ENCODE data around the gene ERVFRD-1. TPM values are rescaled to one million over a fixed set of nuclear protein-coding genes. Genes with fewer than 3 reads are reported as not detected.
"Not testable (repeated sequence)": the region's sequence is repeated elsewhere in the genome, so short reads cannot be mapped to it uniquely, and the experiment has no call there.

The ERVFRD-1 gene
- total and polyA plus RNA-seq, 2 experiments from 2014 or later: 0.05 TPM; not detected in 1

GRCh38 chr6:11120271-11121005 lies 8.9 kb upstream of the ERVFRD-1 start:
- DNase-seq: peak; percentile 4
- H3K4me2 ChIP-seq (ENCODE audit: unreplicated experiment): no peak overlapping the region
- peaks cover 8% of the 10 kb centered on the region; the same call in 1 of the 2 replicates for H3F3A ChIP-seq (ENCODE audit: insufficient read depth)
- H3K9ac ChIP-seq: no peak overlapping the region
- no peak overlapping the region for H3K4me3 ChIP-seq
- TF ChIP-seq EZH2 (IDR thresholded peaks at IDR 0.05; ENCODE audit: insufficient read depth, poor library complexity, severe bottlenecking): no peak
- no peak for TF ChIP-seq EZH2phosphoT487 (IDR thresholded peaks at IDR 0.05; ENCODE audit: insufficient read depth, low read depth)
- no peaks in the 10 kb centered on the region for H3K36me3 ChIP-seq (ENCODE audit: low read depth)
- H2AFZ ChIP-seq: no peak overlapping the region
- no peaks in the 10 kb centered on the region for H3K9me2 ChIP-seq (ENCODE audit: insufficient read depth)
- H3K9me3 ChIP-seq (ENCODE audit: low read depth): no peaks in the 10 kb centered on the region
- in situ Hi-C loops (cut with MboI): no loop called here
- 95 to 98% methylated on average over 4 of the region's 4 CpGs for WGBS, 2 experiments (ENCODE audit: low coverage in 1 of 2, low lambda C conversion rate in 2 of 2, missing lambda C conversion rate in 2 of 2)
- peaks cover 9% of the 10 kb centered on the region for H3K4me1 ChIP-seq (ENCODE audit: insufficient read depth)
- no peak overlapping the region for H3K27ac ChIP-seq
- H3K27me3 ChIP-seq (replicated peaks; ENCODE audit: insufficient read depth): no peaks in the 10 kb centered on the region
- H4K20me1 ChIP-seq (ENCODE audit: insufficient read depth): peaks cover 15% of the 10 kb centered on the region; the same call in 1 of the 2 replicates
- H3K79me2 ChIP-seq (ENCODE audit: insufficient read depth): peaks cover 98% of the 10 kb centered on the region

- H3K27ac ChIP-seq; H3K9me3 ChIP-seq (ENCODE audit: low read depth); H3K9me2 ChIP-seq (ENCODE audit: insufficient read depth); H3F3A ChIP-seq (ENCODE audit: insufficient read depth); H3K9ac ChIP-seq; H3K4me3 ChIP-seq; H3K36me3 ChIP-seq (ENCODE audit: low read depth); H3K27me3 ChIP-seq (replicated peaks; ENCODE audit: insufficient read depth); in situ Hi-C loops (cut with MboI); H2AFZ ChIP-seq: not testable (repeated sequence)
- H3K4me1 ChIP-seq (ENCODE audit: insufficient read depth): peaks cover 13% of the 10 kb centered on the region
- peaks cover 97% of the 10 kb centered on the region for H3K79me2 ChIP-seq (ENCODE audit: insufficient read depth)
- peak; percentile 78 for DNase-seq
- H3K4me2 ChIP-seq (ENCODE audit: unreplicated experiment): peak overlapping the region; percentile 5
- 98 to 100% methylated on average over 7 to 11 of the region's 11 CpGs for WGBS, 2 experiments (ENCODE audit: low coverage in 1 of 2, low lambda C conversion rate in 2 of 2, missing lambda C conversion rate in 2 of 2)
- H4K20me1 ChIP-seq (ENCODE audit: insufficient read depth): peaks cover 12% of the 10 kb centered on the region; the same call in 1 of the 2 replicates
These were observed 4.4 kb upstream of the ERVFRD-1 start for GRCh38 chr6:11115808-11116536.

- Histone ChIP-seq H3K79me2 (ENCODE audit: insufficient read depth) (peaks cover 97% of the 10 kb centered on the region), H3K4me1 (ENCODE audit: insufficient read depth) (peaks cover 13% of the 10 kb centered on the region)
- TF ChIP-seq EZH2phosphoT487 (IDR thresholded peaks at IDR 0.05; ENCODE audit: insufficient read depth, low read depth) (no peak), EZH2 (IDR thresholded peaks at IDR 0.05; ENCODE audit: insufficient read depth, poor library complexity, severe bottlenecking) (no peak)
These were observed 1.5 kb upstream of the ERVFRD-1 start for GRCh38 chr6:11113038-11113437.

GRCh38 chr6:11111769-11112437 lies 378 bp upstream of the ERVFRD-1 start:
- Histone ChIP-seq H3K9me2 (ENCODE audit: insufficient read depth) (no peaks in the 10 kb centered on the region), H4K20me1 (ENCODE audit: insufficient read depth) (no peaks in the 10 kb centered on the region; the same call in none of the 2 replicates), H3F3A (ENCODE audit: insufficient read depth) (peaks cover 8% of the 10 kb centered on the region; the same call in 1 of the 2 replicates), H3K9me3 (ENCODE audit: low read depth) (no peaks in the 10 kb centered on the region), H3K36me3 (ENCODE audit: low read depth) (no peaks in the 10 kb centered on the region), H3K4me1 (ENCODE audit: insufficient read depth) (peaks cover 13% of the 10 kb centered on the region), H2AFZ (no peak overlapping the region), H3K79me2 (ENCODE audit: insufficient read depth) (peaks cover 98% of the 10 kb centered on the region), H3K9ac (no peak overlapping the region), H3K27ac (no peak overlapping the region), H3K4me2 (ENCODE audit: unreplicated experiment) (no peak overlapping the region), H3K4me3 (no peak overlapping the region), H3K27me3 (replicated peaks; ENCODE audit: insufficient read depth) (no peaks in the 10 kb centered on the region)
- in situ Hi-C loops (cut with MboI): no loop called here
- TF ChIP-seq EZH2phosphoT487 (IDR thresholded peaks at IDR 0.05; ENCODE audit: insufficient read depth, low read depth): no peak
- no peak for TF ChIP-seq EZH2 (IDR thresholded peaks at IDR 0.05; ENCODE audit: insufficient read depth, poor library complexity, severe bottlenecking)
- DNase-seq: no peak
- WGBS, 2 experiments (ENCODE audit: low coverage in 1 of 2, low lambda C conversion rate in 2 of 2, missing lambda C conversion rate in 2 of 2): 96 to 97% methylated on average over 9 of the region's 9 CpGs

More at GRCh38 chr6:11113038-11113437, 1.5 kb upstream of the ERVFRD-1 start:
- H3K36me3 ChIP-seq (ENCODE audit: low read depth): no peaks in the 10 kb centered on the region
- peaks cover 8% of the 10 kb centered on the region; the same call in 1 of the 2 replicates for H3F3A ChIP-seq (ENCODE audit: insufficient read depth)
- no peak overlapping the region for H2AFZ ChIP-seq
- H3K9ac ChIP-seq: no peak overlapping the region
- no peaks in the 10 kb centered on the region for H3K27me3 ChIP-seq (replicated peaks; ENCODE audit: insufficient read depth)
- no peaks in the 10 kb centered on the region for H3K9me2 ChIP-seq (ENCODE audit: insufficient read depth)
- no peak overlapping the region for H3K4me2 ChIP-seq (ENCODE audit: unreplicated experiment)
- in situ Hi-C loops (cut with MboI): no loop called here
- H4K20me1 ChIP-seq (ENCODE audit: insufficient read depth): peaks cover 6% of the 10 kb centered on the region
- WGBS, 2 experiments (ENCODE audit: low coverage in 1 of 2, low lambda C conversion rate in 2 of 2, missing lambda C conversion rate in 2 of 2): 32 to 36% methylated on average over 4 of the region's 4 CpGs
- DNase-seq: peak; percentile 61
- H3K4me3 ChIP-seq: no peak overlapping the region
- no peaks in the 10 kb centered on the region for H3K9me3 ChIP-seq (ENCODE audit: low read depth)
- no peak overlapping the region for H3K27ac ChIP-seq

Data from GM23248 (cell line).